Measurements from ENCODE around the gene TTC34.

Gene TTC34, protein sequence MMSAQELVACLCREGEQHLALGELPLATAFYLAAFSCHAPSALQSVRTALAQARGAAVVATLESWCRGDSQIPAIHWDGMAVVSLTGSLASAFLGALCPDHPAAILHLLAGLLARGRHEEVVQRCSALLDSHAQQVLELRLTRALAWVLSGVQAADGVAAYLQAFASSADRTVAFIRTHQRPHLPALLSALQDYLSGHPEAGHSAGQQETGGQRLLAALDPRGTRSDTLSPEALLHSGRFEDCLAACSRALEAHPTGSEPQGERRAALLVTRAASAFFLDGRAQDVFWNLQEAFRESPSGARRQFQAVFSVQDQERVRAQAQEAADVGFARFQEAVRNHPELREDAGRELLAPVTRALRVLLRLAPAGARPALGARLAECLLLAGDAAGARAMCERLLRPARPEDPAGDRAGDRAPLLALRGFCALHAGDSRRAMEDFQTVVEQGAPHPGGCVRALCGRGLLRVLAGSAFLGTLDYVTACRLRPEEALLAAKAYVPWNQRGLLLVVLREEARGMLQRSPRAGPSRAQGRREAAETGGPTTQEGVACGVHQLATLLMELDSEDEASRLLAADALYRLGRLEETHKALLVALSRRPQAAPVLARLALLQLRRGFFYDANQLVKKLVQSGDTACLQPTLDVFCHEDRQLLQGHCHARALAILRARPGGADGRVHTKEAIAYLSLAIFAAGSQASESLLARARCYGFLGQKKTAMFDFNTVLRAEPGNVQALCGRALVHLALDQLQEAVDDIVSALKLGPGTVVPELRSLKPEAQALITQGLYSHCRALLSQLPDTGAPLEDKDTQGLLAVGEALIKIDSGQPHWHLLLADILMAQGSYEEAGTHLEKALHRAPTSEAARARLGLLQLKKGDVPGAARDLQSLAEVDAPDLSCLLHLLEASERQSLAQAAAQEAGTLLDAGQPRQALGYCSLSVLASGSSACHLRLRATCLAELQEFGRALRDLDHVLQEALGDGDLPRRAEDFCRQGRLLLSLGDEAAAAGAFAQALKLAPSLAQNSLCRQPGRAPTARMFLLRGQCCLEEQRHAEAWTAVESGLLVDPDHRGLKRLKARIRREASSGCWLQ

DNA sequence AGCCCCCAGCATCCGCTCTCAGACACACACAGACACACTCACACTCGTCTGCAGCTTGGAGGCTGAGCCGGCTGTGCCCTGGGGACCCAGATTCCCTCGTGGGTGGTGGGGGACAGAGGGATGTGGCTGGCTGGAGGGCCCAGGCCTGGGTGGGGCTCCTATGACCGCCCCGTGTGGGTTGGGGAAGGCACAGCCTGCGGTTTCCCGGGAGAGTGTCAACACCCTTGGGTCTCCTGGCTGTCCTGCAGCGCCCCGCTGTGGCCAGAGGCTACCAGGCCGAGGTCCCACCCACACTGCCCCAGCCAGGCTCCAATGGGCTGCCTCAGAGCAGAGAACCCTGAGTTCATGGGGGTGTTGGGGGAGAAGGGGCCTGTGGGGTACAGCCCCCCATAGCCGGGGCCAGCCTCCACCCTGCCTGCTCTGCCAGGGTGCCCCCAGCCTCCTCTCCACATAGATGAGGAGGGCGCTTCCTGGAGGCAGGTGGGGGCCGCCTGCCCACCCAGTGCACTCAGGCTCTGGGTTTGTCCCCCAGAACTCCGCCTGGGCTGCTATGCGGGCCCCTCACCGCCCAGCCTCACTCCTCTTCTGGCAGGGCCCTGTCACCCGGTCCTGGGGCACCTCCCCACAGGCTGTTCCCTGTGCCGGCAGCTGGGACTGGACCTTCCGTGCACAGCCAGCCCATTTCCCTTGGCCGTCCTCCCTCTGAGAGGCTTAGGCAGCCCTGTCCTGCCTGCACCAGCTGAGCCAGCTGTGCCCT, at the start of gene TTC34:
TSS of gene TTC34 (minus strand) at position 159 of the 757 bp plus-strand sequence. CDS start 866 bp downstream, outside the sequence.
- peak; percentile 54 for DNase-seq (ENCODE audit: low spot score)

DNA sequence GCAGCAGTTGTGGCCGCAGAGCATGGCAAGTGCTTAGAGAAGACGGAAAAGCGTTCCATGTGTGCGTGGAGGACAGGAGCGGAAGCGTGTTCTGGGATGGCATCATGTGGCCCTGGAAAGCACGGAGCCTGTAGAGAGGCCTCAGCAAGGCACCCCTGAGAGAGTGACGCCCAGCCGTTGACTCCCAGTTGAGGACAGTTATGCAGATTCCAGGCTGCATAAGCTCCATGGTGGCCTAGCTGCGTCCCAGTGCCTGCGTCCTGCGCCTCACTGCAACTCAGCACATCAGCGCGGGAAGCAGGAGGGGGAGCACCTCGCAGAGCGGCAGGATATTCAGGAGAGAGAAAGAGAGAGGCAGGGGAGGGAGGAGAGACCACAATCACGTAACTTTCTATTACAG, 49.0 kb upstream of the TTC34 start:
- no peak for DNase-seq (ENCODE audit: low spot score)

DNA sequence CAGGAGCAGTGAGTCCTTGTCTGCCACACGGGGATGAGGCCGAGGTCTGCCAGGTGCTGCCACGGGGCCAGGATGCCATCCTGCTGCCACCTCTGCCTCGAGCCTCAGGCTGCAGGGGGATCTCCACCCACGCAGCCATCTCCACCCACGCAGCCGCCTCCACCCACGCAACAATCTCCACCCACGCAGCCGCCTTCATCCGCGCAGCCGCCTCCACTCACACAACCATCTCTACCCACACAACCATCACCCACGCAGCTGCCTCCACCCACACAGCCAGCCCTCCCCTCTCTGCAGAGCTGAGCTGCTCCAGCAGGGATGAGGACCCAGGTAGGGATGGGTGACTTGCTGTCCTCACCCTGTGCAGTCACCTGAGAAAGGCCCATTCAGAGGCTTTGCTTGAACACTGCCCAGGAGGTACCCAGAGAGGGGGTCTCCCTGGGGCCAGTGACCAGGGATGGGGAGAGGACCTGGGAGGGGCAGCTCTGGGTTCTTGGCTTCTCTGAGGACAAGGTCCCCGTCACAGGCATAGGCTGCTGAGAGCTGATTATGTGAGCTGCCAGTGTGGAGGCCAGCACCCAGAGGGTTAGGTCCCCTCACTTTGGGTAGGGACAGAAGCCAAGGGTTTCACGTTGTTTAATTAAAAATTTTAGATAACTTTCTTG, 46.6 kb upstream of the TTC34 start:
- DNase-seq (ENCODE audit: low spot score): no peak

DNA sequence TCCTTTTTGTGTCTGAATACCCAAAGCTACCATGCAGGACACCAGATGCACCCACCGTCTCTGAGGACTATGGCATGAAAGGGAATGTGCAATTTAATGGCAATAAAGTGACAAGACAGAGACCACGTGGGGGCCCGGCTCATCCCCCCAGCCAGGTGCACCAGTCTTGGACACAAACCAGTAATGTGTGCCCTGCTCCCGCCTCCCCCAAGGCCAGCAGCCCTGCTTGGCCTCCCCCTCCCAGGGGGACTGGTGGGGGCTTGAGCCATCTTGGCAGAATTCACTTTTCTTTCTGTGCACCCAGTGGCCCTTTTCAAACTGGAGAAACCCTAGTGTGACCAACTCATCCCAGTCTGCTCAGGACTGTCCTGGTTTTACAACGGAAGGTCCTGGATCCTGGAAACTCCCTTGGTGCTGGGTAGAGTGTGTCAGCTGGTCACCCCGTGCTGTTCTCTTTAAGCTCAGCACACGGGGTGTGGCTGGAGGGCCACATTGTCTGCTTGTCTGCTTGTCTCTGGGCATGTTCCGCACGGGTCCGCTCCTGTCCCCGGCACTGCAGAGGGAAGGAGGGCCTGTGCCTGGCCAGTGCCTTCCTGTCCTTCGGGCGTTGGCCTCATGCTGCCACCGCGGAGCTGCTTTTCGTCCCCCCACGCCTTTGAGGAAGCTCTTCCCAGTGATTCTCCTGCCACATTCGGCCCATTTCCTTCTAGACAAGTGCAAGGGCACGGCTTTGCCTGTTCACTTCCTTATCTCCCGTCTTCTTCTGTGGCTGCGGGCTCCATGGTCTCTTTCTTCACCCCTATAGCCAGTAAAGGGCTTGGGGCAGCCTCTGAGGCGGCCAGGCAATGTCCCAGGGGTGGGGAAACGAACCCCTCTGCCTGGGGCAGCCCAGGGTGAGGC, 45.8 kb upstream of the TTC34 start:
- DNase-seq (ENCODE audit: low spot score): no peak

DNA sequence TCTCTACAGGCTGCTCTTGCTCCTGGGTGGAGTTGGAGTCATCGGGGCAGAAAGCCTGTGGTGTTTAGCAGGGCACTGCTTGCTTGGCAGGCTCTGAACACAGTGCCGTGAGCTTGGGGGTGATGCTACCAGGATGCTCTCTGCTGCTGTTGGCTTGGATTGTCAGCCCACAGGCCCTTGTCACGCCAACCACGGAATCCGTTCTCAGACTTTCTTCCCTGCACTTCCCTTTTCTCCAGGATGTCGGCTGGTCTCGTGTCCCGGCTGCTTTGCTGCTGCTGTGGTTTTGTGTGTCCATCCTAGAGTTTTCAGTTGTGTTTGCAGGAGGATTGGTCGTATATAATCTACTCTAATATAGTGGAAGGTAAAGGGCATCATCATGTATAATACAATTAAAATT, 44.4 kb upstream of the TTC34 start:
- DNase-seq (ENCODE audit: low spot score): no peak

DNA sequence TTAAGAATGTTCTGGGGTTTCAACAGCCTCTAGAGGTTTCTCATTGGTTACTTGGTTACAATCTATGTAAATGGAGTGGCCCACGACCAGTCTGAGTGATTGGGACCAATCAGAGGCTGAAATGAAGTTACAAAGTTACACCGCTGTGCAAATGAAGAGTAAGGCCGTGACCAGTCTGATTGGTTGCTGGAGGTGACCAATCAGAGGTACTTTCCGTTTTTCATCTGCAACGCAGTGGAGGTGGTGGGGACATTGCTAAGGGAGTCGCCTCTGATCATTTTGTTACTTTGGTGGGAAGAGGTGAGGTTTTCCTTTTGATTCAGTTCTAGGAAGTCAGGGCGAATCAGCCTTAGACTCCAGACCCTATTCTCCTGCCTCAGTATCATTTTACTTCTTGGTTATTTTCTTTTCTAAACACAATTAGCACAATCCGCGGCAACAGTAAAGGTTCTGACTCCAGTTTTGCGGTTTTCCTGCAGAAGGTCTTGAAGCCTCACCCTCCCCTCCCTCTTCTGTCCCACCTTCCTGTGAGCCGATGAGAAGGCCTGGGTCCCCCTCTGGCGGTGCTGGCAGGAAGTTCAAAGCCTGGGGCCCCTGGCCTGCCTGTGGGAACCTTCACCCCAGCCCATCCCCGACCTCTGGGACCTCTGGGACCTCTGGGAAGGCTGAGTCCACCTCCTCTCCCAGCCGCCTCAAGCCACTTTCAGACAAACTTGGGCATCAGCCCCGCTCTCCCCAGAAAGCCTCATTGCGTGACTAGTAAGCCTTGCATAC, 38.7 kb upstream of the TTC34 start:
- peak; percentile 34 for DNase-seq (ENCODE audit: low spot score)

DNA sequence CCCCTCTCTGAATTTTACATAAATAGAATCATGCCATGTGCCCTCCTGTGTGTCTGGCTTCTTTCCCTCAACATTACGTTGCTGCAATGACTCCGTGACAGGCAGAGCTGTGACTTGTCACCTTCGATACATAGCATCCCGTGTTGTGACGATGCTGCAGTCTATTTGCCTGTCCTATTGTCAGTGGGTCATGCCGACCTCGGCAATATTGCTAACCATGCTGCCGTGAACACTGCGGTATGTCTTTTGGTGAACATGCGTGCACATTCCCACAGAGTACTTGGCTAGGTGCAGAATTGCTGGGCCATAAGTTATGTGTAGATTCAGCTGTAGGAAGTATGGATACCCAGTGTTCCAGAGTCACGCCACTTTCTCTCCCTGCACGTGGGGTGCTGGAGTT, 36.3 kb upstream of the TTC34 start:
- DNase-seq (ENCODE audit: low spot score): no peak

DNA sequence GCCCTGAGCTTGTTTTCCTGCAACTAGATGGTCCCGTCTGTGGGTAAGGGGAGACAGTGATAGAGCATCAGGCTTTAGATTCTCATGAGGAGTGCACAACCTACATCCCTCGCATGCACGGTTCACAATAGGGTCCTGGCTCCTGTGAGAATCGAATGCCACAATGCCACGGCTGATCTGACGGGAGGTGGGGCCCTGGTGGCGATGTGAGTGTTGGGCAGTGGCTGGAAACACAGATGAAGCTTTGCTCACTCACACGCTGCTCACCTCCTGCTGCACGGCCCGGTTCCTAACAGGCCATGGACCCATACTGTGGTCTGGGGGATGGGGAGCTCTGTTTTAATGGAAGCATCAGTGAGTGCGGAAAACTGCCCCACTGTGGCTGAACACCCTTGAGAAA, 35.8 kb upstream of the TTC34 start:
- no peak for DNase-seq (ENCODE audit: low spot score)

DNA sequence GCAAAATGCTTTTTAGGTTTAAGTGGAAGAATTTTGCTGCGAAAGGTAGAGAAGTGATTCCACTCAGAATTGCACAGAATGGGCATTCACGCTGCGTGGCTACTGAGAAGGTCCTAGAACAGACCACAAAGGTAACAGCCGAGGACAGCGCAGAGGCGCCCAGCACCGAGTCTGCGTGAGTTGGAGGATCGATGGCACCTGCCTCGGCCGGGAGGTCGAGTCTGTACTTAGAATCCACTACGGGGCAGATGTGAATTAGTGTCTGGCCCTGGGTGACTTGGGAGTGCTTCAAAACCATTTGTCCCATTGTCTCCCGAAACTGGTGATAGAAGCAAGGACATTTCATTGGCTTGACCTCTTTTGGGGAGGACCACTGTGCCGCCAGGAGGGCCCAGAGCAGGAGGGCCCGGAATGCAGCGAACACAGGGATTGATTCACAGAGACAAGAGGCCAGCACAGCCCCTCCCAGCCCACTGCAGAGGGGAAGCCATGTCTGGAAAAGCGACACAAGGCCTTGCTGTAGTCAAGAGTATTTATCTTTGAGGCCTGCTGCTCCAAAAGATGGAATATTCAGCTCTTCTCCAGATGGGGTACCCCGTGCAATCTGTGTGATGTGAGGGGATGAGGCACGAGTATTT, 35.0 kb upstream of the TTC34 start:
- no peak for DNase-seq (ENCODE audit: low spot score)

DNA sequence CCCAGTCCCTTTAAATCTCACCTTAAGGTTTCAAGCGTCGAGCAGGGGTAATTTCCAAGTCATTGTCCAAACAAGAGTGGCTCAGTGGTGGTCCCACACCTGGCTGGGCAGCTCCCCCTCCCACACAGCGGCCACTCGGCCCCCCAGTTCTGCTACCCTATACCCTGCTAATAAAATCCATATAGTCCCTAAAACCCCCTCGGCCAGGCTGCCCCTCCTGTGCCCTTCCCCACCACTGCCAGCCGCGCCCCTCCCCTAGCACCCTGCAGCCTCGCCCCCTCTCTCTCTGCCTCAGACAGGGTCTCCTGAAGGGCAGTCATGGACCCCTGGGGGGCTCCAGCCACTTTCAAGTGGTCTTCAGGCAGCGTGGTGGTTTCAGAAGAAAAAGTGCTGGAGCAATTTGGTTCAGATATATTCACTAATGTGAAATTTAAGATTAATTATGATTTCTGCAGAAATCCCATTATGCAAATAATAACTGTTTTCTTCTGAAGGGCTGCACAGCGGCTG, 34.2 kb upstream of the TTC34 start:
- DNase-seq (ENCODE audit: low spot score): no peak

DNA sequence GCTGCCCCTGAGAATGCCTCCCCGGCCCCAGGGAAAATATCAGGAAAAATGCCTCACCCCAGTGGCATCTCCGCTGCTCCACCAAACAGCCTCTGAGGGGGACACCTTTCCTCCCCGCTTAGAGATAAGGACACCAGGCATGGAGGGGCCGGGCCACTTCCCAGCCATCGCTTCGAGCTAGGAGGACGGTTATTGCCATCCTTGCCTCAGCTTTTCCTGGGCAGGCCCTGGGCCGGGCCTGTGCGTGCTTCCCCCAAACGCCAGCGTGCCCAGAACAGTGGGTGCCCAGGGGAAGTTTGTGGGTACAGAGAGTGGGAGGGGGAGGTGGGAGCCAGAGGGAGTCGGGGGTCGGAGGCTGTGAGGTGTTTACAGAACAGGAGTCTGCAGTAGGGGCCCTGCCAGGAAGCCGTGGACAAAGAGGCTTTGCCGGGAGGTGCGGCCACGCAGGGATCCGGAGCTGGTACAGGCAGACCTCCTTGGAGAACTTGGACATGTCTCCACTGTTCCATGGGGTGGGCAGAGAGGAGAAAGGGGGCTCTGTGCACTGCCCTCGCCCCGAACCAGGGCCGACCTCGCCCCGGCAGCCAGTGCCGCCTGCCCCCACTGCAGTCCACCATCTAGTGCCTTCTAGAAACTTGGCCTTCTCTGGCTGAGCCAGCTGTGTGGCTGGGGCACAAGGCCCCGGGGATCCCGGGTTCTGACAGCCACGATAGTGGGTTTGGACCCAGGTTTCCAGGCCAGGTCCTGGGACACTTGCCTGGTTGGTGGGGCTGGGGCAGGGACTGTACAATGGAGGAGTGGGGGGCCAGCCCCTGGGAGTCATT, 33.5 kb upstream of the TTC34 start:
- DNase-seq (ENCODE audit: low spot score): no peak

DNA sequence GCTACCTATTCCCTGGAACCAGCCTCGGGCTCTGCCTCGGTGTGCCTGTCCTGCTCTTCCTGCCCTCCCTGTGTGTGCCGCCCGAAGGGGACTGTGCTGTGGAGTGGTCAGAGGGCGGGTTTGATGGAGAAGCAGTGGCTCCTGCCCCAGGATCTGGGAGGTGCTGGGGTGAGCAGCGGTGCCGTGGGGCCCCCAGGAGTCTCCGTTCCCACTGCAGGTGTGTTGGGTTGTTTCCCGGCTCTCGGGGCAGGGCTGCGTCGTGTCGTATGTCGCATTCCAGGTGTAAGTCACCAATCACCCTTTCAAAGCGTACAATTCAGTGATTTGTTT, 32.6 kb upstream of the TTC34 start:
- DNase-seq (ENCODE audit: low spot score): no peak

DNA sequence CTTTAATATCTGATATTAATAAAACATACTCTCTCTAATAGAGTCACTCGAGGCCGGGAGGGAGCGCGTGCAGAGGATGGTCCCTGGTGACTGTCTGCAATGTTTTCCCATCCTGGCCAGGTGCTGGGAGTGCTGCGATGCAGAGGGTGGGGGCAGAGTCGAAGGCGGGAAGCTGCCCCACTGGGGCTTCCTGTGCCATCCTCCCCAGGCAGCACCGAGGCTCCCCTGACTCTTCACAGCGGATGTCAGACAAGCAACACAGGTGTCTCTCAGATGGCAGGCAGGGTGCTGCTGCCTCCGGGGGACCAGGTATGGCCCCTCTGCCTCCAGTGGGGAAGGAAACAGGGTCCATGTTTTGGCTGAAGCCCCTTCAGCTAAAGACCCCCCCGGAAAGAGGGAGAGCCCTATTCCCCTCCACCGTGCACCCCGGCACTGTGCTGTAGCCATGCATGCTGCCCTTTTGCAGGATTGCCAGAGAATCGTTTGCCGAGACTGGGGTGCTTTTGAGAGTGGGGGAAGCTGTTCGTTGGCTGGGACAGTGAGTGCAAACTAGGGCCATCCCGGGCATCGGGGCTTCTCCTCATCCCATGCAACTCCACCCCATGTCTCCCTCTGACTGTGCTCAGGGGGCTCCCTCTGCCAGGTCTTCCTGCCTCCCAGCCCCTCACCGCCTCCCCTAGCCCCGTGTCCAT, 32.1 kb upstream of the TTC34 start:
- DNase-seq (ENCODE audit: low spot score): no peak

DNA sequence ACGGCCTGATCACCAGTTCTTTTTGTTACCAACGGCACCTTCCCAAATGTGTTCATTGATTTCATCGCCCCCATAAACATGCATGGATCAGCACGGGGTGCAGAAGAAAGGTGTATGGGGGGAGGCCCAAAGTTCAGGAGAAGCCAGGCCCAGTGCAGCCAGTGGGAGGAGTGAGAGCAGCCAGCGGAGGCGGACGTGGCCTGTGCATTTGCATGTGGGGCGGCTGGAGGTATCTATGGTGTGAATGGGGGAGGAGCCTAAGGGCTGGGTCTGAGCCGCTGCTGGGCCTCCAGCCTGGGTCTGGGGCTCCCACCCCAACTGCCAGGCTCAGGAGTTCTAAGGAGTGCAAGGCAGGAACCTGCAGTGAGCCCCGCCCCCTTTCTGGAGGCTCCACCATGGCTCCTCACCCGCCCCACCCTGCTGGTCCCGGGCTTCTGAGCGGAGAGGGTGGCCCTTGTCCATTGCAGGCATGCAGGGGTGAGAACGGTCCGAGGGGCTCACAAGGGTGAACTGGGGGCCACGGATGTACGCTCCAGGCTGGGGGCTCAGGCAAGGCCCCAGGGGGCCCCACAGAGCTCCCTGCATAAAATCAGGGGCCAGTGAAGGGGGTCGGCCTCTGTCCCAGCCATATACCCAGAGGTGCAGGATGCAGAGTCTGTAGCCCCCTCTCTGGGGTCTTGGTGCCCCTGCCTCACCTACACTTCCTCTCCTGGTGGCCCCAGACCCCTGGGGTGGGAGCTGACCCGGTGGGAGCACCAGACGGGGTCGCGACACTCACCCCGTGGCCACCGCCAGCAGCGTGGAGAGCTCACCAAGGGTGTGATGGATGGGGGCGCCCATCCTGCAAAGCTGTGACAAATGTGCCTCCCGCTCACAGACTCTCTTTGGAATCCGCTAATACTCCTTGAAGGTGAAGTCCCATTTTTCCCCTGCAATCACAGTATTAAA, 31.3 kb upstream of the TTC34 start:
- DNase-seq (ENCODE audit: low spot score): no peak

DNA sequence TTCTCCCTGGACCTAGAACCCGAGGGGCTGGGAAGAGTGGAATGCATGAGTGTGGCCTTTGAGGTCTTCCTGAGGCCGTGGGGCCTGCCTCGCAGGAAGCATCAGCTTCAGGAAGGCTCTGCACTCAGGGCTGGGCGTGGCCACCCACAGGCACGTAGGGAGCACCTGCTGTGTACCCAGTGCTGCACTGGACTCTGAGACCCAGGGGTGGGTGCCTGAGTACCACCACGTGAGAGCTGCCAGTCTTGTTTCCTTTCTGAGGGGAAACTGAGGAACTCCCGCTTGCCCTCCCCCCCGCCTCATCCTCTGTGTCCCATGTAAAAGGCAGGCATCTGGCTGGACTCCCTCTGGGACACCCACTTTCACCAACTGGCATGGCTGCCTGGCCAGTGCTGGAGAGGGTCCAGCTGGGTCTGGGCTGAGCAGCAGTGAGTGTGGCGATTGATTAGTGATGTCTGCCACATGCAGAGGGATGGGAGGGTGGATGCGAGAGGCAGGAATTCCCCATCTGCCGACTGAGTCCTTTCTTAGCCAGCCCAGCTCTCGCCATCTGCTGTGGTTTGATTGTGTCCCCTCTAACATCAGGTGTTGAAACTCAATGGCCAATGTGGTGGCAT, 30.2 kb upstream of the TTC34 start:
- DNase-seq (ENCODE audit: low spot score): no peak
